Measurements from ENCODE around the gene IL17RB. TPM values are rescaled to one million over a fixed set of nuclear protein-coding genes. Genes with fewer than 3 reads are reported as not detected.
A peak's percentile ranks its signal among the peaks of the same experiment; 100 is the strongest.

Gene IL17RB
- total RNA-seq, 1 donor from 2014 or later: not detected

DNA sequence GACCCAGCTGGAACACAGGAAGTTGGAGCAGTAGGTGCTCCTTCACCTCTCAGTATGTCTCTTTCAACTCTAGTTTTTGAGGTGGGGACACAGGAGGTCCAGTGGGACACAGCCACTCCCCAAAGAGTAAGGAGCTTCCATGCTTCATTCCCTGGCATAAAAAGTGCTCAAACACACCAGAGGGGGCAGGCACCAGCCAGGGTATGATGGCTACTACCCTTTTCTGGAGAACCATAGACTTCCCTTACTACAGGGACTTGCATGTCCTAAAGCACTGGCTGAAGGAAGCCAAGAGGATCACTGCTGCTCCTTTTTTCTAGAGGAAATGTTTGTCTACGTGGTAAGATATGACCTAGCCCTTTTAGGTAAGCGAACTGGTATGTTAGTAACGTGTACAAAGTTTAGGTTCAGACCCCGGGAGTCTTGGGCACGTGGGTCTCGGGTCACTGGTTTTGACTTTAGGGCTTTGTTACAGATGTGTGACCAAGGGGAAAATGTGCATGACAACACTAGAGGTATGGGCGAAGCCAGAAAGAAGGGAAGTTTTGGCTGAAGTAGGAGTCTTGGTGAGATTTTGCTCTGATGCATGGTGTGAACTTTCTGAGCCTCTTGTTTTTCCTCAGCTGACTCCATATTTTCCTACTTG lies 11.9 kb downstream of the IL17RB start:
- no peak for DNase-seq (ENCODE audit: extremely low read depth, low read depth, low spot score)

DNA sequence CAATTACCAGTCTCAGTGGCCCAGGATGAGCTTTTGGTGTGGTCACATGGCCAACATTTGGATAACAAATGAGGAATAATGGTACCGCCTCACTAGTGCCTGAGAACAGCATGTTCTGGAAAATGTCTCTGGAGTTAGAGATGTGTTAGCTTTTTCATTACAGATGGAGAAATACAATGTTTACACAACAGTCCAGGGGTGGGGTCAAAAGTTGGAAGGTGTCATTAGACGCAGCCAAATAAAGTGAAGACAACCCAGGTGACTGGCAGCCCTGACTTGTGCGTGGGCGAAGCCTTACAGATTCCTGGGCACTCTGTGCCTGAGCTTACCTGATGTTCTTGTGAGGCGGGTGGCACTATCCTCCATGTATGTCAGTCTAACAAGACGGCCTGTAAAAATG lies 12.8 kb downstream of the IL17RB start:
- DNase-seq (ENCODE audit: extremely low read depth, low read depth, low spot score): no peak

DNA sequence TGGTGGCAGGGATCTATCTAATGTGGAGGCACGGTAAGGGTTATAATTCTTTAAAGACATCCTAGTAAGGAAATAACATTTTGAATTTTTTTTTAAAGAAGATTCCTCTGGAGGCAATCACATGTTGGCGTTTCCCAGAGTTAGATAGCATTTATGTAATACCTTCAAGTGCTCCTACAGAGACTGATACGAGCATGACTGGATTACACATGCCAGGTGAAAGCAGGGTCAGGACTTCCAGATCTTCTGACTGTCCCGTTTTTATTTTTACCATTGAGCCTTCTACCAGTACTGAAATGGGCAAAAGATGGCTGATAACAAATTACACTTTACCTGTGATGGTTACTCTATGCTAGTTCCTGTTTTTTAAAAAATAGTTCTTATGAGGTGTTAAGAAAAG lies 13.8 kb downstream of the IL17RB start:
- no peak for DNase-seq (ENCODE audit: extremely low read depth, low read depth, low spot score)

DNA sequence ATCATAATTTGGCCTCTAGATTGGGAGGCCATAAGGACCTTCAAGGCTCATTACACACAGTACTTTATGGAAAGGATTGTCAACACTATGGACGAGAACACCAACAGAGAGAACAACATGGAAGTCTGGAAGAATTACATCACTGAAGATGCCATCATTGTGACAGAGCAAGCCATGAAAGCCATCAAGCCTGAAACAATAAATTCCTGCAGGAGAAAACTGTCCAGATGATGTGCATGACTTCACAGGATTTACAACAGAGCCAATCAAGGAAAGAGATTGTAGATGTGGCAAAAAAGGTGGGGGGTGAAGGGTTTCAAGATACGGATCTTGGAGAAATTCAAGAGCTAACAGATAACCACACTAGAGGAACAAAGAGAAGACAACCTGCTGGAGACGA lies 15.9 kb downstream of the IL17RB start:
- DNase-seq (ENCODE audit: extremely low read depth, low read depth, low spot score): no peak

DNA sequence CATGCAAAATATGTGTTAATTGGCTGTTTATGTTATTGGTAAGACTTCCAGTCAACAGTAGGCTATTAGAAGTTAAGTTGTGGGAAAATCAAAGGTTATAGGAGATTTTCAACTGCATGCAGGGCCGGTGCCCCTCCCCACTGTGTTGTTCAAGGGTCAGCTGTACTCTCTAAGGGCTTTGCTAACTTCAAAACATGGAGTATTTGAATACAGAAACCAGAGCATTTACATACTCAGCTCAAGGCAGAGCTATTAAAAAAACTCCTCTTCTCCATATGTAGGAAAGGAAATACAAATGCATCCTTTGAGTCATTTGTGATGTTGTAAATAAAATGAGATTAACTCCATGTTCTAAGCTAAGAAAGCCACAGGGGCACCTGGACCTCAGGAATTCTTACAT lies 16.8 kb downstream of the IL17RB start:
- no peak for DNase-seq (ENCODE audit: extremely low read depth, low read depth, low spot score)

DNA sequence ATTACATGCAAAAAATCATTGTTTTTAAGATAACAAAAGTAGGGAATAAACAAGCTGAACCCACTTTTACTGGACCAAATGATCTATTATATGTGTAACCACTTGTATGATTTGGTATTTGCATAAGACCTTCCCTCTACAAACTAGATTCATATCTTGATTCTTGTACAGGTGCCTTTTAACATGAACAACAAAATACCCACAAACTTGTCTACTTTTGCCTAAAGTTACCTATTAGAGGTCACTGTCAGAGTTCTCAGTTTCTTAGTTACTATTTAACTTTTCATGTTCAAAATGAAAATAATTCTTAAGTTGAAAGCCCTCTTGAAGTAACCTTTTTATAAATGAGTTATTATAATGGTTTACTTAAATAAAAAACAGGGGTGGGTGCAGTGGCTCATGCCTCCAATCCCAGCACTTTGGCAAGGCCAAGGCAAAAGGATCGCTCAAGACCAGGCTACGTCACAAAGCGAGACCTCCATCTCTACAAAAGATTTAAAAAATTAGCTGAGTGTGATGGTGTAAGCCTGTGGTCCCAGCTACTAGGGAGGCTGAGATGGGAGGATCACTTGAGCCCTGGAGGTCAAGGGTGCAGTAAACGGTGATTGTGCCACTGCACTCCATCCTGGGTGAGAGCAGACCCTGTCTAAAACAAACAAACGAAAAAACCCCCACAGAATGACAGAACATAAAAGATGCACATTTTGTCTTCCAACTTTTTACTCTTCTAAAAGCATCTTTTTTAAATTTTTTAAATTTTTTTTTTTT lies 19.5 kb downstream of the IL17RB start:
- DNase-seq (ENCODE audit: extremely low read depth, low read depth, low spot score): no peak

DNA sequence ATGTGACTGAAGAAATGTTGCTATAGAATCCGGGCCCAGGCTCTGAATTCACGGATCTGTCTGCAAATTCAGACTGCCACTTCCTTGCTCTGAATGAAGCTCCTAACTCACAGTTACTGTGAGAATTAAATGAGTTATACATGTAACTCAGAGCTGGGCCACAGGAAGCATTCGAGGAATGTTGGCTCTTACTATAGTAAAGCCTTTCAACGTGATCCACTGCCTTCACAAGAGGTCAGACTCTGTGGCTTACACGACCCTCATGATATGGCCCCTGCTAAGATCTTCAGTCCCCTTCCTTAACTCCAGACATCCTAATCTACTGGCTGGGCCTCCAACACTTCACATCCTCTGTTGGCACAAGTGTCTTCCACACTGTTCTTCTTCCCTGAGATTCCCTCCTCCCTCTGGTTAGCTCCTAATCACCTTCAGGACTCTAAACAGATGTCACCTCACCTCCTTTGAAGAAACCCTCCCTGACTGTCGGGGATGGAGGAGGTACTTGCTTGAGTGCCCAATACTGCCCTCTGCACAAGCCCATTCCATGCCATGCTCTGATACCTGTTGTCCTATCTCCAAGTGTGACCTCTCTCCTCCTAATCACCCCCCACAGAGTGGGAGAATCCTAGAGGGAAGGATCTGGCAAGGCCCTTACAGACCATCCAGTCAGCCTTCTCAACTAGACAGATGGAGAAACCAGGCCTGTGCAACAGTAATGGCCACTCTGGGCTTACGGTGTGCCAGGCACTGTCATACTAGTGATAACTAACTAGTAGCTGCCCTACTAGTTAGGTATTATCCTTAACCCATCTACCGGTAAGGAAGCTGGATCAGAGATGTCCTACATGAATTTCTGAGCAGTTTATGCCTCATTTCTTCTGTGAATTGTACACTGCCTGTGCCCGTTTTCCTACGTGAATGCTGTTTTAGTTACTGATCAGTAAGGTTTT lies 34.3 kb downstream of the IL17RB start:
- DNase-seq (ENCODE audit: extremely low read depth, low read depth, low spot score): no peak

DNA sequence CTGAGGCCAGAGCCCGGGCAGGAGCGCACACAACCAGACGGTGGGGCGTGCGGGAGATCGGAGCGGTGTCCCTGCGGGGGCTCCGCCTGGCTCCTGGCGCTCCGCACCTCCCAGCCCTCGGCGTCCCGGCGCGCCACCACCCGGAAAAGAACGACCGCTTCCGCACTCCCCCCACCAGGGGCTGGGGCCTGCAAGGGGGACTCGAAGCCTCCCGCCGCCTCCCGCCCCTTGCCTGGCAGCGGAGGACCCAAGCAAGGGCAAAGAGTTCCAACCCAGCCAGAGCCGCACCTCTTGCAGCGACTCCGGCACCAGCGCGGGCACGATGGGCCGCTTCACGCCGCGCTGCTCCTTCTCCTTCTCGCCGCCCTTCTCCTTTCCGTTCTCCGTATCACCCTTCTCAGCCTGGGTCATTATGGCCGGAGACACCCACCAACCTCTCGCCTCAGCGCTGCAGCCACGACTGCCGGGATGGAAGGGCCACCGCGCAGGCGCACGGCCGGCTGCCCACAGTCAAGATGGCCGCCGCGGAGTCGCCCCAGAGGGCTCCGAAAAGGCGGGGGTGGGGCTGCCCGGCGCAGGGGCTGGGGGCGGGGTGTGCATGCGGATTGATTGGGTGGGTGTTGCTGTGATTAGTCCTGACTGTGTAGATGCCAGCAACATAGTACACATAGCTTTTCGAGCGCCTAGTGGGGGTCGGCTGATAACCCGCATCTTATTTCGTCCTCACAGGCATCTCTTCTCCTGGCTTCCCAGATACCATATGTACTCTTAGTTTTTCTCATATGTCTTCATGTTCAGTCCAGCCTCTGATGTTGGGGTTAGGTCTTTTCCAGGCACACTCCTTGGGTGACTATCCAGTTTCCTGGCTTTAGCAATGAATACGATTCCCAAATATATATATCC lies 35.6 kb downstream of the IL17RB start, which contains the start of gene ACTR8:
Gene ACTR8, minus strand, starts transcription at position 462 of the 903 bp plus-strand sequence. Its CDS starts 51 bp downstream, at position 411.
- no peak for DNase-seq (ENCODE audit: extremely low read depth, low read depth, low spot score)

DNA sequence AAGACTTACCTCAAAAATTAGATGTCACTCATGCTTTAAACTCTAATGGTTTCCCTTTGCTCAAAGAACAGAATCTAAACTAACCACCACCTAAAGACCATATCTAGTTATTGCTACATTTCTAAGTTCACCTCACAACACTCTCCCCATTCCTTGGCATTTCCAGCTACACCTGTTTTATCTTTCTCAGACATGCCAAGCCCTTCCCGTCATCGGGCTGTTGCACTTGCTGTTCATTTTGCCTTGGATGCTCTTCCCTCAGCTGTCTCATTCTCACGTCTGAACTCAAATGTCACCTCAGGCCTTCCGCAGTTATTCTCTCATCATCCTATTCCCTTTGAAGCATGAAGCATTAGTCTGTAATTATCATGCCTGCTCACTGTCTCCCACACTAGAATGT lies 36.6 kb downstream of the IL17RB start:
- DNase-seq (ENCODE audit: extremely low read depth, low read depth, low spot score): no peak

DNA sequence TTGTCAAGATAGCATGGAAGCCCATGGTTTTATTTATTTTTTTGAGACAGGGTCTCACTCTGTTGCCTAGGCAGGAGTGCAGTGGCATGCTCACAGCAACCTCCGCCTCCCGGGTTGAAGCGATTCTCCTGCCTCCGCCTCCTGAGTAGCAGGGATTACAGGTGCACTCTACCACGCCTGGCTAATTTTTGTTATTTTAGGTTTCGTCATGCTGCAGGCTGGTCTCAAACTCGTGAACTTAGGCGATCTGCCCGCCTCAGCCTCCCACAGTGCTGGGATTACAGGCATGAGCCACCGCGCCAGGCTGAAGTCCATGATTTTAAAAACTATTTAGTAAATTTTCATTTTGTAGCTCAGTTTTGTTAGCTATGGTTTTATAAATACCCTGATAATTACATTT lies 38.3 kb downstream of the IL17RB start:
- DNase-seq (ENCODE audit: extremely low read depth, low read depth, low spot score): no peak

DNA sequence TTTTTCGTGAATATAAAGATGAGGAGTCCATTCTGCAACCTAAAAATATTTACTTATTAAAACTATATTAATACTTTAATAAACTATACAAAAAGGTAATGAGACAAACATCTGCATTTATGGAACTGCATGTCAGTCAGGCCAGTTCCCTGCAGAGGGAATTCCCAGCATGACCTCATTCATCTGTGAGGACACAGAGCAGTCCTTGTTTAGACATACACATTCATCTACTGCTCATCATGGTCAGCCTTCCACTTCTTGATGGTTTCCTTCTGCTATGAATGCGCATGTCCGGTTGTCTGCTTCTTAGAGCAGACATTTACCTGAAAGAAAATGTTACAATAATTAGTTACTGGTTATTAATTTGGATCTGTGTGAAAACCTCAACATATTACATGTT lies 38.9 kb downstream of the IL17RB start:
- DNase-seq (ENCODE audit: extremely low read depth, low read depth, low spot score): no peak

DNA sequence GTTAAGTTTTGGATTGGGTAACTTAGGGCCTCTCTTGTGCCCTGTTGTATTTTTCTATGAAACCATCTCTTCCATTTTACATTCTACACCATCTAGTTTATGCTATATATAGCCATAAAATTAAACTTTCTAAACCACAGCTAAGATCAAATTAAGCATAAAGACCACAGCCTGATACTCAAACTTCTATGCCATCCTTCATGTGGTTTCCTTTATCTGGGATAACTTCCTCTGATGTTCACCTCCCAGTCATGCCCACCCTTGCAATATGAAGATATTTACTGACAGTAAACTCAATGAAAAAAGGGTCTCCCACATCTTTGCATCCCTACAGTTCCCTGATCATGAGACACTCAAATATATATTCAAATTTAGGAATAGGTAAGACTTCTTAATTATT lies 41.1 kb downstream of the IL17RB start:
- DNase-seq (ENCODE audit: extremely low read depth, low read depth, low spot score): no peak

DNA sequence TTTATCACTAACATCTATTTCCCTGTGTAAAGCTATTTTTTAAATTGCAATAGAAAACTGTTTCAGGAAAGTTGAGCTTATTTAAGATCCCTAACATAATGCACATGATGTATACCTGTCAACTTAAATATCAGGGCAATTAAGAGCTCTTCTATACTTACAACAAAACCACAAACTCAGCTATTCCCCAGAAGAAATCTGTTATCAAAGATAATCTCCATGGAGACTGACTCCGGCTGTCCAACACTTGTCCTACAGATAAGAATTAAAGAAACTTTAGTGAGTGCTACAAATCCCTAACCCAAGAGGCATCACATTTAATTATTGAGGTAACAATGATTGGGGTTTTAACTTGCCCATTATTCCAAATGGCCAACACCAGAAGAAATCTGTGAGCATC lies 41.9 kb downstream of the IL17RB start:
- no peak for DNase-seq (ENCODE audit: extremely low read depth, low read depth, low spot score)

DNA sequence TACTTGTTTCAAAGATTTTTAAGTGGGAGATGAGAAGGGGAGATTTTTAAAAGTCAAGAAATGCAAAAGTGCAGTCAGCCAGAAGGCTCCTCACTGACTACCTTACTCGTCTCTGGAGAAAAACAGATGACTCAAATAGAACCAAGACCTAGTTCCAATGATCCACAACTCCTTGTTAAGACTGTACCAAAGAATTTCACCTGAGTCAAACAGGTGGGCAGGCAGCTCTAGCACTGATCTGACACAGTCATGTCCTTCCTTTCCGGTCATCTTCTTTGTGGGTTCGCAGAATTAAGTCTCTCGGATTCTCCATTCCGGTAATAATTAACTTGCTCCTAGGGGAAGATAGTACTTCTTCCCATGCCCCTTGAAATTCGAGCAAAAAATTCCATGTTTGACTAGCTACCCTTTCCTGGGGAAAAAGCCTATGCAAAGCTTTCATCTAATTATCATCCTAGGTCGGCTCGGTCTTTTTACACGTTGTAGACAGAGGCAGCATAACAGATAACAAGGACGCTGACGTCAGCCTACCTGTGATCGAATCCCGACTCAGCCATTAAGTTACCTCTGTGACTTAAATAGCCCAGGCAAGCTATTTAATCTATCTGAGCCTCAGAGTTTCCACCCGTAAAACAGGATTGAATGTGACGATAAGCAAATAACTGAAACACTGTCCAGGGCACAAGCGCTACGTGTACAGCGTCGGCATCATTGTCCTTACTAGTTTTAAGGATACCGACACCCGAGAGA lies 44.5 kb downstream of the IL17RB start:
- no peak for DNase-seq (ENCODE audit: extremely low read depth, low read depth, low spot score)

DNA sequence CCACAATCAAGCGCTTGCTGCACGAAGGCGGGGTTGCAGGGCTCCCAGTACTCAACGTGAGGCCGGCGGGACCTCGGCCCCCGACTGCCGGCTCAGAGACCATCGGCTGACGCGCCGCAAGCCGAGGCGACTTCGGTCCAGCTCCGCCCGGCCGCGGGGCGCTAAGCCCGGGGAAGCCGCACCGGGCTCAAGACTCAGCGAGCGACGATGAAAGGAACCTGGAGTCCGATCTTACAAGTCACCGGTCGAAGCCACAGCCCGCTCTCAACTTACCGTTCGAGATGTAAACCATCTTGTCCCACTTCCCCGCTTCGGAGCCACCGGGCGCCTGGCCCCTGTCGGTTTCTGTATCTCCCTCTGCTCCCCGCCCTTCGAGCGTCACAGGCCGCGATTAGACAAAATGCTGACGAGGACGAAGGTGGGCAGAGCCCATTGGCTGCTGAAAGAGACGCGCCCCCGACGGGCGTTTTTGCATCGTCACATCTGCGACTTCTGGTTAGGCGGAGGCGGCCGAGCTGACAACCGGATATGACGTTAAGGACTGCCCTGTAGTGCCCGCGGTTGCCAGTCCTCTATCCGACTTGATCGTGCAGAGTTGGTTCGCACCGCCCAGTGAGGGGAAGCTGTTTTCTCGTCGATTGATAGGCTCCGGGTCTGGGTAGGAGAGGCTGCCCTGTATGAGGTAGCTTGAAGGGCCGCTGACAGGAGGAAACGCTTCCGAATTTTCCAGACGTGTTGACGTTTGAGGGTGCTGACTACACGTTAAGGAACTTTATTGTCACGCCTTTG lies 45.3 kb downstream of the IL17RB start, which contains the start of gene SELENOK:
Gene SELENOK, minus strand, starts transcription at position 363 of the 789 bp plus-strand sequence.
- peak; percentile 89 for DNase-seq (ENCODE audit: extremely low read depth, low read depth, low spot score)

DNA sequence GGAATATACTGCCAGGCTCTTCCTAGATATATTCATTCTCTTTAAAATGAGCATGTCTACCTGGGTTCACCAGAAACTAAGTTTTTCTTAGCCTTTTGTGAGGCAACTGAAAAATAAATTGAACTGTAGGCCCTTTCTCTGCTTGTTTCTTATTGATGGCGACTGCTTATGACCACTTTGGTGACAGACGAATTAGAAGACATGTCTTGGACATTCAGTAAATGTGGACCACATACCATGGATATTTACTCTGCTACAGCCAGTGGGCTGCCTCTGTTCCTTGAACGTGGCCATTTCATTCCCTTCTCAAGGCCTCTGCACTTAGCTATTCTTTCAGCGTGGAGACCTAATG lies 45.9 kb downstream of the IL17RB start:
- DNase-seq (ENCODE audit: extremely low read depth, low read depth, low spot score): no peak

DNA sequence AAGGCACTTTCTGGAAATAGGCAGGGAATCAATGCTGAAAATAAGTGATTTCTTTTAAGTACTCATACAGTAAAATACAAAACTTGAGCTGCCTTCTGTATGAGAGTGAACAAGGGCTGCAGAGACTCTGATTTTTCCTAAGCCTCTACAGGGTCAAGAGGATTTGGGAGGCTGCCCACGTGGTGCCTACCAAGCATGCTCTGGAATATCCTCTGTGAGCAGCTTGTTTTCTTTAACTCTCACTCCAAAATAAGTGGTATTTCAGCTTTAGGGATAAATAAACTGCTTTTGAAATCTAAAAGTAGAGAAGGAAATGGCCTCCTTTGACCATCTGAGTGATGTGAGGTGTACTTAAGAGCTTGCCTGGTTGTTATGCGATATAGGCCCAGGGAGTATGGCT lies 53.4 kb downstream of the IL17RB start:
- no peak for DNase-seq (ENCODE audit: extremely low read depth, low read depth, low spot score)

DNA sequence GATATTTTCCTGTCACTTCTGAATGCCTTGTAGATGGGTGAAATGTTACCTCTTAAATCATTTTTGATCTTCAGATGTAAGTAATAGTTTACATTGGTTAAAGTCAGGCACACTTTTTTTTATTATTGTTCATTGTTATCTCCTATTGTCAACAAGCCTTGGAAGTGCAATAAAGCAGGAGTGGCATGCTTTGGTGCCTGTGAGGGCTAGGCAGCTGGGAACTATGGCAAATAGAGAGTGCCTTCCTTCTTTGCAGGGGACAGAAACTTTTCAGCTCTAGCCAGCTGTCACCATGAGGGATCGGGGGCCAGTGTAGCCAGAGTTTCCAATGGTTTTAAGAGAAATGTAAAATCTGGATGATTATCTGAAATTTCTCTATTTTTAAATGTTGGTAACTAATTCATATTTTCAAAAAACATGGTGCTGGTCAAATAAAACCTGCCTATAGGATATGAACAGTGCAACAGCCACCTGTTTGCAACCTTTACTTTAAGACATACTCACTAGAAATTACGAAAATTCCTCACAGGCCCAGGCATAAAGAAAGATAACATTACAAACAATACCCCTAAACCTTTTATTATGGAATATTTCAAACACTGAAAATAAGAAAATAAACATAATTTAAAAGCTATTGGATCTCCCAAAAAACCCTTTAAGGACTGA lies 54.4 kb downstream of the IL17RB start:
- no peak for DNase-seq (ENCODE audit: extremely low read depth, low read depth, low spot score)

All from glomerular endothelial cell (primary cell).